LNCAP (cell line): ENCODE data around the gene MYO15A.

ENCODE experiments used
- CTCF ChIP-seq: fragments of 450-650 bp; IDR thresholded peaks from 2 replicates; pipeline ENCODE4 v1.5.1; 2017; ENCODE audit warnings: mild to moderate bottlenecking

MYO15A gene

GRCh38 chr17:18139092-18139491, 30.5 kb downstream of the MYO15A start:
- TF ChIP-seq CTCF, result no peak

- TF ChIP-seq CTCF, result no peak
Observed at GRCh38 chr17:18139498-18139897, 30.9 kb downstream of the MYO15A start.

- peak; percentile 31 for TF ChIP-seq CTCF
Observed at GRCh38 chr17:18139949-18140348, 31.4 kb downstream of the MYO15A start.

GRCh38 chr17:18140648-18141047, 32.1 kb downstream of the MYO15A start:
- no peak for TF ChIP-seq CTCF

- TF ChIP-seq CTCF, result peak; percentile 66; the same call in 1 of the 2 replicates
Observed at GRCh38 chr17:18141210-18141803, 32.8 kb downstream of the MYO15A start.

GRCh38 chr17:18142417-18142816, 33.9 kb downstream of the MYO15A start:
- TF ChIP-seq CTCF, result no peak

- TF ChIP-seq CTCF, result no peak
Observed at GRCh38 chr17:18143044-18143936, 34.7 kb downstream of the MYO15A start.
